Measurements from ENCODE around the gene ASB13. TPM values are rescaled to one million over a fixed set of nuclear protein-coding genes. Genes with fewer than 3 reads are reported as not detected.

The ASB13 gene
- total and polyA plus RNA-seq, 7 donors, result 13.2 to 52.0 (median 23.5) TPM

GRCh38 chr10:5603091-5603847 is 63.1 kb downstream of the ASB13 start:
- WGBS, 2 donors, result 85 to 89% methylated on average over 14 of the region's 14 CpGs
- Histone ChIP-seq H3K36me3 (no peaks in the 10 kb centered on the region), H3K4me3 (no peak overlapping the region), H3K27ac (no peak overlapping the region), H3K27me3 (no peaks in the 10 kb centered on the region), H3K4me1 (no peaks in the 10 kb centered on the region), H3K9me3 (no peaks in the 10 kb centered on the region)
- DNase-seq, result no peak
- intact Hi-C loops (cut with DNase I), result no loop called here
- TF ChIP-seq, protein P1, sequence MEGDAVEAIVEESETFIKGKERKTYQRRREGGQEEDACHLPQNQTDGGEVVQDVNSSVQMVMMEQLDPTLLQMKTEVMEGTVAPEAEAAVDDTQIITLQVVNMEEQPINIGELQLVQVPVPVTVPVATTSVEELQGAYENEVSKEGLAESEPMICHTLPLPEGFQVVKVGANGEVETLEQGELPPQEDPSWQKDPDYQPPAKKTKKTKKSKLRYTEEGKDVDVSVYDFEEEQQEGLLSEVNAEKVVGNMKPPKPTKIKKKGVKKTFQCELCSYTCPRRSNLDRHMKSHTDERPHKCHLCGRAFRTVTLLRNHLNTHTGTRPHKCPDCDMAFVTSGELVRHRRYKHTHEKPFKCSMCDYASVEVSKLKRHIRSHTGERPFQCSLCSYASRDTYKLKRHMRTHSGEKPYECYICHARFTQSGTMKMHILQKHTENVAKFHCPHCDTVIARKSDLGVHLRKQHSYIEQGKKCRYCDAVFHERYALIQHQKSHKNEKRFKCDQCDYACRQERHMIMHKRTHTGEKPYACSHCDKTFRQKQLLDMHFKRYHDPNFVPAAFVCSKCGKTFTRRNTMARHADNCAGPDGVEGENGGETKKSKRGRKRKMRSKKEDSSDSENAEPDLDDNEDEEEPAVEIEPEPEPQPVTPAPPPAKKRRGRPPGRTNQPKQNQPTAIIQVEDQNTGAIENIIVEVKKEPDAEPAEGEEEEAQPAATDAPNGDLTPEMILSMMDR (IDR thresholded peaks at IDR 0.05), result no peak
- TF ChIP-seq EP300 (IDR thresholded peaks at IDR 0.05), result no peak
- TF ChIP-seq POLR2A (IDR thresholded peaks at IDR 0.05), result no peak
- no peak for TF ChIP-seq POLR2AphosphoS5 (IDR thresholded peaks at IDR 0.05)

- intact Hi-C loops (cut with DNase I), result no loop called here
- no peaks in the 10 kb centered on the region for H3K36me3 ChIP-seq
- H3K9me3 ChIP-seq, result no peaks in the 10 kb centered on the region
- H3K27me3 ChIP-seq, result no peaks in the 10 kb centered on the region
- H3K4me3 ChIP-seq, result no peak overlapping the region
- DNase-seq, result no peak
- no peak overlapping the region for H3K27ac ChIP-seq
- H3K4me1 ChIP-seq, result no peaks in the 10 kb centered on the region
- WGBS, 2 donors, result 52 to 62% methylated on average over 11 of the region's 11 CpGs
- TF ChIP-seq POLR2AphosphoS5 (IDR thresholded peaks at IDR 0.05) (no peak), EP300 (IDR thresholded peaks at IDR 0.05) (no peak), POLR2A (IDR thresholded peaks at IDR 0.05) (no peak)
- TF ChIP-seq, protein P1 (IDR thresholded peaks at IDR 0.05), result no peak
Observed at GRCh38 chr10:5601826-5602495, 64.4 kb downstream of the ASB13 start.

GRCh38 chr10:5600908-5601307 is 65.5 kb downstream of the ASB13 start:
- intact Hi-C loops (cut with DNase I), result no loop called here
- Histone ChIP-seq H3K4me1 (no peaks in the 10 kb centered on the region), H3K36me3 (no peaks in the 10 kb centered on the region), H3K4me3 (no peak overlapping the region), H3K9me3 (no peaks in the 10 kb centered on the region), H3K27ac (peak overlapping the region in 1 of 4 donors; percentile 14), H3K27me3 (no peaks in the 10 kb centered on the region)
- WGBS, 2 donors, result 94% methylated on average over 5 of the region's 5 CpGs
- no peak for TF ChIP-seq EP300 (IDR thresholded peaks at IDR 0.05)
- TF ChIP-seq, protein P1 (IDR thresholded peaks at IDR 0.05), result no peak
- TF ChIP-seq POLR2AphosphoS5 (IDR thresholded peaks at IDR 0.05), result no peak
- TF ChIP-seq POLR2A (IDR thresholded peaks at IDR 0.05), result no peak
- no peak for DNase-seq

GRCh38 chr10:5599613-5600520 is 66.5 kb downstream of the ASB13 start:
- no peak for DNase-seq
- no peaks in the 10 kb centered on the region for H3K36me3 ChIP-seq
- intact Hi-C loops (cut with DNase I), result no loop called here
- TF ChIP-seq POLR2A (IDR thresholded peaks at IDR 0.05) (no peak), EP300 (IDR thresholded peaks at IDR 0.05) (no peak), POLR2AphosphoS5 (IDR thresholded peaks at IDR 0.05) (no peak)
- TF ChIP-seq, protein P1 (IDR thresholded peaks at IDR 0.05), result no peak
- H3K9me3 ChIP-seq, result no peaks in the 10 kb centered on the region
- 84 to 88% methylated on average over 23 of the region's 23 CpGs for WGBS, 2 donors
- no peak overlapping the region for H3K4me3 ChIP-seq
- H3K27ac ChIP-seq, result peak overlapping the region in 1 of 4 donors; percentile 14
- H3K27me3 ChIP-seq, result no peaks in the 10 kb centered on the region
- no peaks in the 10 kb centered on the region for H3K4me1 ChIP-seq

All from sigmoid colon (tissue), 7 donors.